Measurements from ENCODE around the gene PRMT2.

PRMT2 gene

DNA sequence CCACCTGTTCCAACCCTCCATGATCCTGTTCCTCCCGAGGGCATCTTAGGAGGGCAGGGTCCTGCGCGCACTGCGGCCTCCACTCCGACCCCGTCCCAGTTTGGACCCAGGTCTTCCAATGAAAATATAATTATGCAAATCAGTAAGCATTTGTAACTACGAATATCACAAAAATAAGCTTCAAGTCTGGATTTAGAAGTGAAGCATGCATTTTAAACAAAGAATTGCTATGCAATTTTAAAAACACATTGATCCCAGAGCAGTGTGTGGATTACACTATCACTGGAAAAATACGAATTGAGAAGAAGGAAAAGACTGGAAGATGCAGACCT is 673 bp downstream of the PRMT2 start:
- TF ChIP-seq, protein P1, sequence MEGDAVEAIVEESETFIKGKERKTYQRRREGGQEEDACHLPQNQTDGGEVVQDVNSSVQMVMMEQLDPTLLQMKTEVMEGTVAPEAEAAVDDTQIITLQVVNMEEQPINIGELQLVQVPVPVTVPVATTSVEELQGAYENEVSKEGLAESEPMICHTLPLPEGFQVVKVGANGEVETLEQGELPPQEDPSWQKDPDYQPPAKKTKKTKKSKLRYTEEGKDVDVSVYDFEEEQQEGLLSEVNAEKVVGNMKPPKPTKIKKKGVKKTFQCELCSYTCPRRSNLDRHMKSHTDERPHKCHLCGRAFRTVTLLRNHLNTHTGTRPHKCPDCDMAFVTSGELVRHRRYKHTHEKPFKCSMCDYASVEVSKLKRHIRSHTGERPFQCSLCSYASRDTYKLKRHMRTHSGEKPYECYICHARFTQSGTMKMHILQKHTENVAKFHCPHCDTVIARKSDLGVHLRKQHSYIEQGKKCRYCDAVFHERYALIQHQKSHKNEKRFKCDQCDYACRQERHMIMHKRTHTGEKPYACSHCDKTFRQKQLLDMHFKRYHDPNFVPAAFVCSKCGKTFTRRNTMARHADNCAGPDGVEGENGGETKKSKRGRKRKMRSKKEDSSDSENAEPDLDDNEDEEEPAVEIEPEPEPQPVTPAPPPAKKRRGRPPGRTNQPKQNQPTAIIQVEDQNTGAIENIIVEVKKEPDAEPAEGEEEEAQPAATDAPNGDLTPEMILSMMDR (IDR thresholded peaks at IDR 0.05; ENCODE audit: low read depth, low read length), result no peak
- no peak for DNase-seq (ENCODE audit: extremely low read depth, low read depth)

DNA sequence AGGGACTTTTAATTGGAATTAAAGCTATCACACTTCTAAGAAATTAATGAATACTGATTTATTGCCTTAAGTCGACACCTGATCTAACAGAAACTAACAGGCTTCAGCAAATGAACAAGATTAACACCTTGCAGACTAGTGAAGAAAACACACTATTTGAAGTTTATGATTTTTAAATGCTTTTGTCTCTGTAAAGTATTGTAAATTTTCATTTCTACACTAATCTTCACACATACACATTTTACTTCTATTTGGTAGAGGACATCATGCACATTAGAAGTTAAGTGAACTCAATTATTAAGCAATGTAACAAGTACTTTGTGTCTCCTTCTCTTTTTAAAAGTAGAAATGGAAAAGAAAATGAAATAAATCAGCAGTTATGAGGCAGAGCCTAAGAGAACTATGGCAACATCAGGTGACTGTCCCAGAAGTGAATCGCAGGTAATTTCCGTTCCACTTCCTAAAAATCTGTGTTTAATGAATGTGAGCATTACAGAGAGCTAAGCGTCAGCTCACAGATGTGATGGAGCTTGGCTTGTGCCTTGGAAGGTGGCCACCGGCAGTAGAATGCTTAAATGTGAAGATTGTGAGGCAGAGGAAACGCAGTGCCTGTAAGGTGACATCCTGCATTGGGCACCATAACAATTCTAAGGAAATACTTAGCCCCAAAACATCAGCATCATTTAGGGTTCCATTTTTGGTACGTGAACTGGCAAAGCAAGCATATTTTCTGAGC is 1.2 kb downstream of the PRMT2 start:
- TF ChIP-seq, protein P1 (IDR thresholded peaks at IDR 0.05; ENCODE audit: low read depth, low read length), result no peak
- DNase-seq (ENCODE audit: extremely low read depth, low read depth), result no peak

DNA sequence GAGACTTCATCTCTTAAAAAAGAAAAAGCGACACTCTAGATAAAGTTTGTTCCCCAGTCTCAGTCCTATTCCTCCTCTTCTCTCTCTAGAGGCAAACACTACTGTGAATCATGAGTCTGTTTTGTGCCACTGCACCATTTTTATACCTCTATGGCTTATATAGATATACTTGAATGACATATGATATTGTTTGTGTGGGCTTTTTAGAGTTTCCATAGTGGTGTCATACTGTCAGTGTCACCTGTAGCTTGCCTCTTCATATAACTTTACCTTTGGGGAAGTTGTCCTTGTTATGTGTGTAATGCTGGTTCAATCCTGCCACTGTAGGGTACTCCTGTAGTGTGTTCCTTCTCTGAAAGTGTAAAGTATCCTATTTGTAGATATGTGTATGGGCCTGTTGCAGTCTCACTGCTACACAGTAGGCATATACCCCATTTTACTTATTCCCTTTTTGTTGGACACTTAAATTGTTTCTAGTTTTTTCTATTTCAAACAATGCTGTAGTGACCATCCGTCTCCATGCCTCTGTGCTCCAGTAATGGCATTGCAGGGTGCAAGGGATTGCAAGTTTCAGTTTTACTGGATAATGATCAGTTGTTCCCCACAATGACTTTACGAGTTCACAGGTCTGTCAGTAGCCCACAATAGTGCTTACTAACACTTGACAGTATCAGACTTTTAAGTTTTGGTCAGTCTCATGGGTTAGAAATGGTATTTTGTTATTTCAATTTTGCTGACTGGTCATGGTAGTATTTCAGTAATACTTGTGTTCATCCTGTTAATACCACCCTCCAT is 2.7 kb downstream of the PRMT2 start:
- no peak for DNase-seq (ENCODE audit: extremely low read depth, low read depth)
- TF ChIP-seq, protein P1 (IDR thresholded peaks at IDR 0.05; ENCODE audit: low read depth, low read length), result no peak

DNA sequence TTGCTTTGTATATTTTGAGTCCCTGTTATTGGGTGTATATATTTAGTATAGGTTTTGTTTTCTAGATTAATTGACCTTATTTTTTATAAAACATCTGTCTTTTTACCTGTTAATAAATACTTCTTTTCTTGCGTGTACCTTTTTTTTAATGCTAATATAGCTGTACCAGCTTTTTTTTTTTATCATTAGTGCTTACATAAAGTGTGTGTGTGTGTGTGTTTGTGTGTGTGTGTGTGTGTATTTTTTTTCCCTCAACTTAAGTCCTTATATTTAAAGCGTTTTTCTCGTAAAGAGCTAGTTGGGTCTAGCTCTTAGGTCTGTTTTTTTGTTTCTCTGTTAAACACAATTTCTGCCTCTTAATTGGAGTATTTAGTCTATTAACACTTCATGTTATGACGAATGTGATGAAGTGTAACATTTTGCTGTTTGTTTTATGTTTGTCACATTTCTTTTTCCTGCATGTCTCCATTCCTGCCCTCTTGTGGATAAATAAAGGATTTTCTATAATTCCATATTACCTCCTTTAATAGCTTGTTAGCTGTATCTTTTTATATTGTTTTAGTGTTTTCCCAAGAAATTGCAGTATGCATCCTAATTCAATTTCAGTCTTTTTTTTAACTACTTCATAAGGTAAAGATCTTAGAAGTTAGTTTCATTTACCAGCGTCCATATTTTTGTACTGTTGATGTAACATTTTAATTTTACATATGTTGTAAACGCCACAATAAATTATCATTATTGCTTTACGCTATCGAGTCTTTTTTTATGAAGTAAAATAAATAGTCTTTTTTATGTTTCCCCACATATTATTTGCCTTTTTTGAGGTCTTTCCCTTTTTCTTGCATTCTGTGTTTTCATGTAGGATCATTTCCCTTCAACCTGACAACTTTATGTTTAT is 4.3 kb downstream of the PRMT2 start:
- no peak for DNase-seq (ENCODE audit: extremely low read depth, low read depth)
- TF ChIP-seq, protein P1 (IDR thresholded peaks at IDR 0.05; ENCODE audit: low read depth, low read length), result peak; percentile 32

DNA sequence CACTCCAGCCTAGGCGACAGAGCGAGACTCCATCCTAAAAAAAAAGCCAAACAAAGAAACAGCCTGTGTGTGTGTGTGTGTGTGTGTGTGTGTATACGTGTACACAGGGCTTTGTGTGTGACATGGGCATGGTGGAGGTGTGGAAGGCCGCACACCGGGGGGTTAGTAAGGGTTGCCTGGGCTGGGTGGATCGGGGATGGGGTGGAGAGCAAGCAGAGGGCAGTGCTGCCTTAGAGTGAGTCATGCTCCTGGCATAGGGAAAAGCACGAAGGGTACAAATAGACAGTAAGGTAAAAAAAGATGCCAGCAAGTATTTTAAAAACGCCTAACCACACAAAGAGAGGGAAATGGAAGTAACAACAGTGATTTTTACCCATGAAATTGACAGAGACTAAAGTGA is 6.2 kb downstream of the PRMT2 start:
- TF ChIP-seq, protein P1 (IDR thresholded peaks at IDR 0.05; ENCODE audit: low read depth, low read length), result no peak
- DNase-seq (ENCODE audit: extremely low read depth, low read depth), result no peak

DNA sequence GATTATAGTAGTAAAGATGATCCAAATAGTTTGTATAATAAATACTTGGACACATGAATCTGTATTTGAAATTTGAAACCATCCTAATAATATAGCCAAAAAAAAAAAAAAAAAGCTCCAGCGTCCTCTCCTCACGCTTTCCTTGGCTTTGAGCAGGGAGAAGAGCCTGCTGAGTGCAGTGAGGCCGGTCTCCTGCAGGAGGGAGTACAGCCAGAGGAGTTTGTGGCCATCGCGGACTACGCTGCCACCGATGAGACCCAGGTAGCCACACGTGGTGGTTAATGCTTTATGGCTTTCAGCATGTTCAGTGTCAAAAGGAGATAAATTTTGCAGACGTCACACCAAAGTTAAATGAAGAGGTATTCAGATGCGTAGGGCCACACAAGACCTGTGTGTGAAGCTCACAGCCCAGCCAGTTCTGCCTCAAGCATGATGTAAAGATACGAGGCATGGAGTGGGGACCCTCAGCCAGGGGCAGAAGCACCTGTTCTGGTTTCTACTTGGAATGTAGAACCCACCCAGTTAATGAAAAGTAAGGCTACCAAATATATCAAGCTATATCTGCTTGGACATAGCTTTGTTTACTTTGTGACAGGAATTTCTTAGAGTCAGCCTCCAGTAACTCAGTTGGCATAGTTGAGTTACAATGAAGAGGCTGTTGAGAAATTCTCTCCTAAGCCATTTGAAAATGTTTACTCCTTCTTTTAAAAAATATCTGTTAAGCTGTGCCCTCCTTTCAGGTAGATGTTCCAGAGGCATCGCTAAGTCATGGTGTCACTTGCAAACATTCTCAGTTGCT is 8.1 kb downstream of the PRMT2 start:
- TF ChIP-seq, protein P1 (IDR thresholded peaks at IDR 0.05; ENCODE audit: low read depth, low read length), result no peak
- no peak for DNase-seq (ENCODE audit: extremely low read depth, low read depth)

Measured in AG09319 (cell line).